Measurements from ENCODE around the gene RPS6KA5. TPM values are rescaled to one million over a fixed set of nuclear protein-coding genes. Genes with fewer than 3 reads are reported as not detected.

RPS6KA5 gene
- total RNA-seq, 1 experiment from 2014 or later = 24.2 TPM

- peak; percentile 28 for ATAC-seq
- ChIA-PET CTCF (interaction anchor here (1.1 to 1.5 kb wide), 2 partner anchors 18 to 80 kb away, joined by 3 to 4 read pairs; no protein-coding TSS in a partner anchor), RAD21 (ENCODE audit: low non-redundant PET in 1 of 2, low total read pairs in 2 of 2, uncharacterized antibody in 2 of 2, unreplicated experiment in 2 of 2) (interaction anchor here in 1 of 2 experiments (1.1 kb wide), 1 partner anchor 157 kb away, joined by 4 read pairs; no protein-coding TSS in a partner anchor), POLR2A (interaction anchor here (0.9 kb wide), 1 partner anchor 10 kb away, joined by 3 read pairs; no protein-coding TSS in a partner anchor)
- Histone ChIP-seq H3K4me3 (replicated peaks in 1 of 2; ENCODE audit: low read depth in 1 of 2, low read length in 2 of 2) (peak overlapping the region; percentile 80 to 84), H3K4me1 (ENCODE audit: control insufficient read depth in 1 of 2, insufficient read depth in 2 of 2, low read length in 2 of 2) (peaks cover 20 to 48% of the 10 kb centered on the region in 2 experiments), H3K9me2 (ENCODE audit: insufficient read depth) (no peaks in the 10 kb centered on the region), H3K9ac (ENCODE audit: low read length) (peak overlapping the region; percentile 77), H4K20me1 (ENCODE audit: insufficient read depth) (no peaks in the 10 kb centered on the region), H2AFZ (ENCODE audit: low read depth, low read length, poor library complexity, severe bottlenecking) (no peak overlapping the region), H3K27ac (ENCODE audit: low read depth, low read length) (peak overlapping the region; percentile 84), H3K79me2 (ENCODE audit: insufficient read depth, low read length) (peaks cover 49% of the 10 kb centered on the region), H3K4me2 (ENCODE audit: low read length) (peak overlapping the region; percentile 83), H3K36me3 (ENCODE audit: control insufficient read depth in 1 of 2, insufficient read depth in 2 of 2, low read length in 2 of 2) (no peaks in the 10 kb centered on the region), H3K27me3 (ENCODE audit: insufficient read depth, low read length) (no peaks in the 10 kb centered on the region), H3K9me3 (ENCODE audit: control insufficient read depth in 1 of 2, insufficient read depth in 1 of 2, low read depth in 1 of 2, low read length in 2 of 2) (no peaks in the 10 kb centered on the region)
- intact Hi-C loops (cut with micrococcal nuclease) = loop anchor here (2.0 kb wide), 1 partner anchor 91 kb away; no protein-coding TSS in a partner anchor
- BruUV-seq (replicated peaks) = no TSS peak
- TF ChIP-seq RAD21 (IDR thresholded peaks at IDR 0.05; ENCODE audit: low read depth) (no peak), ZFX (IDR thresholded peaks at IDR 0.05) (no peak), POLR2AphosphoS5 (IDR thresholded peaks at IDR 0.05; ENCODE audit: low read depth, low read length) (no peak), REST (IDR thresholded peaks at IDR 0.05; ENCODE audit: low read depth) (no peak), TCF7L2 (IDR thresholded peaks at IDR 0.05; ENCODE audit: borderline replicate concordance, extremely low read depth, insufficient read depth, insufficient read length) (peak; percentile 50), CEBPB (IDR thresholded peaks at IDR 0.05; ENCODE audit: low read depth) (no peak), EGR1 (IDR thresholded peaks at IDR 0.05; ENCODE audit: low read depth) (no peak), CTCF (IDR thresholded peaks at IDR 0.05 in 2 of 3, conservative IDR thresholded peaks at IDR 0.05 in 1 of 3; ENCODE audit: borderline replicate concordance in 1 of 3, insufficient read depth in 1 of 3, low read depth in 2 of 3, low read length in 2 of 3) (no peak), SIN3A (IDR thresholded peaks at IDR 0.05; ENCODE audit: low read depth) (0 out of 2 replicates have a peak, but pooled peaks have one; percentile 33), EZH2 (IDR thresholded peaks at IDR 0.05) (no peak), MAX (IDR thresholded peaks at IDR 0.05) (peak; percentile 76), SRF (IDR thresholded peaks at IDR 0.05; ENCODE audit: low read depth) (no peak)
- DNase-seq (ENCODE audit: low read depth, low spot score) = no peak
These were observed 678 bp downstream of the RPS6KA5 start for GRCh38 chr14:91059576-91060350.

Measured in HCT116 (cell line).